GM21526 (cell line): Measurements from ENCODE around the gene PLIN3.
A peak's percentile ranks its signal among the peaks of the same experiment; 100 is the strongest.
"Not testable (repeated sequence)": the region's sequence is repeated elsewhere in the genome, so short reads cannot be mapped to it uniquely, and the experiment has no call there.

Experiments
- ATAC-seq: cut with Tn5 transposase; IDR thresholded peaks from one replicate; pipeline ENCODE4 v1.9.1; 2021; ENCODE audit warnings: moderate library complexity; ENCODE audit not compliant: unreplicated experiment, low FRiP score

Gene PLIN3

DNA sequence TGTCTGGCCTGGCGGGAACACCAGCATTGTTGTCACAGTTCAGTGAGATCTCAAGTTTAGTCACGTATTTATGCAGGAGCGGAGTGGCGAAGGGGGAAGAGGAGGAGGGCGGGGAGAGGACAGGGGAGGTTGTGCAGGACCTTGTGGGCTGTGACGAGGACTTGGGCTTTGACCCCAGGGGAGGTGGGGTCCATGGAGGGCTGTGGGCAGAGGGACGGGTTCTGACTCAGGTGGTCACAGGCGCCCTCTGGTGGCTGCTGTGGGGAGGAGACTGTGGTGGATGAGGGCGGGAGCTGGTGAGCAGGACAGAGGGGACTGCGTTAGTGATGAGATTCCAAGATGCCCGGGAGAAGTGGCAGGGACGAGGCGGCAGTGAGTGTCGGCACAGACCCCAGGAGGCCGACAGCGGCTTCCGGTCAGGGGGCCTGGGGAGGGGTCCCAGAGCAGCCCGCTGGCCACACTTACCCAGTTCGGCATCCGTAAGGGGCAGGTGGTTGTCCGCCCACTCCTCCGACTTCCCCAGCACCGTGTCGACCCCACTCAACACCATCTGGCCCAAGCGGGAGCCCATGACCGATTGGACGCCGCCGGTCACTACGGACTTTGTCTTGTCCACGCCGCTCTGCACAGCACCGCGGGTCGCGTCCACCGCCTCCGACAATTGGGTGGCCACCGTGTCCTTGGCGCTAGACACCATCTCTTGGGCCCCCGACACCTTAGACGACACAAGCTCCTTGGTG lies 15.7 kb downstream of the PLIN3 start:
- ATAC-seq, result no peak

- no peak for ATAC-seq
Observed at GRCh38 chr19:4849019-4849418, 18.4 kb downstream of the PLIN3 start.

DNA sequence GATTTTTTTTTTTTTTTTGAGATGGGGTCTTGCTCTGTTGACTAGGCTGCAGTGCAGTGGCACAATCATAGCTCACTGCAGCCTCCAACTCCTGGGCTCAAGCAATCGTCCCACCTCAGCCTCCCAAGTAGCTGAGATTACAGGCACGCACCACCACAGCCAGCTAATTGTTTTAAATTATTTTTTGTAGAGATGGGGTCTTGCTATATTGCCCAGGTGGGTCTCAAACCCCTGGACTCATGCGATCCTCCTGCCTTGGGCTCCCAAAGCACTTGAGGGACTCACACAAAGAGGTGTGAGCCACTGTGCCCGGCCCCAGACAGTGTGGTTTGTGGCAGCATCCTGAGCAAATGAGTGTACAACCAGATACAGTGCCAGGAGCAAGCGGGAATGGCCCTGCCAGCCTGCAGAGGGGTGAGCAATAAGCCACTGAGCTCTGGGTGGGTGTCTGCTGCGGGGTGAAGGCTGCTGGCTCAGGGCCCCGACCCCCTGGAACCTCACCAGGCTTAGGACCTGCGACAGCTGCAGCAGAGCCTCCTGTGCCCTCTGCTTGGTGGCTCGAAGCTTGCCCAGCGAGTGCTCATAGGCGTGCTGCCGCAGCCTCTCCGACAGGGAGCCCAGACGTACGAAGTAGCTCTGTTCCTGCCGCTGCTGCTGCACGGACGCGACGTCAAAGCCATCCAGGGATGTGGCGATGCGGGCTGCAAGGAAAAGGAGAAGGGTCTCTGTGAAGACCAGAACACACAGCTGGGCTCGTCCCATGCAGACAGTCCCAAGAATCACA lies 20.1 kb downstream of the PLIN3 start:
- ATAC-seq, result no peak

GRCh38 chr19:4845975-4846374 lies 21.5 kb downstream of the PLIN3 start:
- not testable (repeated sequence) for ATAC-seq

DNA sequence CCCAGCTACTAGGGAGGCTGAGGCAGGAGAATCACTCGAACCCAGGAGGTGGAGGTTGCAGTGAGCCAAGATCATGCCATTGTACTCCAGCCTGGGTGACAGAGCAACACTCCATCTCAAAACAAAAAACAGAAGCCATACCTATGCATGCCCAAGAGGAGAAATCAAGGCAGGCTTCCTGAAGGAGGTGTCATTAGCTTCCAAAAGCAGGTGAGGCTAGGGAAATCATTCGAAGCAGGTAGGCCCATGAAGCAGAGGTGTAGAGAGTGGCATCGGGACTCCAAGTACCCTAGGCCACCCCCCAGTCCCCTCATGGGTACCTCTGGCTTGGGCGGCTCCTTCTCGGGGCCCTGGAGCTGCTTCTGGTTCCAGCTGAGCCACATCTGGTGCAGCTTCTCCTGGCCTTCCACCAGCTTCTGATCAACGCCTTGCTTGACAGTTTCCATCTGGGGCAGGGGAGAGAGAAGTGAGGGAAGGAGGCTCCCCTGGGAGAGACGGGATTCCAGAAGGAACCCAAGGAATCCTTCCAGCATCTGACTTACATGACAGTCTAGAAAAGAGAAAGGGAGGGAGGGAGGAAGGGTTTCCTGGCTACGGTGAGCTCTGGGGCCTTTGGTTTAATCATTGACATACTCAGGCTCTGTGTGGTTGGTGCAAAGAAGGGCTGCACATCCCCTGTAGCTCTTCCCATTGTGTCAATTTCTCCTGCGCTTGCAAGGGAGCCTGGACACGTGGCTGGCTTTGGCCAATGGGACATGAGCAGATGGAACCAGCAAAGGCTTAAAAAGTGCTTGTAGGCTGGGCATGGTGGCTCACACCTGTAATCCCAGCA lies 22.9 kb downstream of the PLIN3 start:
- no peak for ATAC-seq

- no peak for ATAC-seq
Observed at GRCh38 chr19:4843647-4843965, 23.9 kb downstream of the PLIN3 start.

DNA sequence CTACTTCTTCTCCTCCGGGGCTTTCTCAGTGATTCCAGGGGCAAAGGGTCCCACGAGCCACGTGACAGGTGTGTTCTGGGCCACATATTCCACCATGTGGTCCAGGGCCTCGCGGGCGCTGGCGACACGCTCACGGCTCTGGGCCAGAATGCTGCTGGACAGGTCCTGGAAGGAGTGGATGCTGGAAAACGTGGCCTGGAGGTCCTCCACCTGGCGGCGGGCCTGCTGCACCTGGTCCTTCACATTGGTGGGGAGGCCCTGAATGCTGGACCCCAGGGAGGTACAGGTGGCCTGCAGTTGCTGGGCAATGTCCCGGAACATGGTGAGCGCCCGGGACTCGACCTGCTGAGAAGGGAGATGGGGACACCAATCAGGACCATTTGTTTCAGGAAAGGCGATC lies 28.3 kb downstream of the PLIN3 start:
- no peak for ATAC-seq

DNA sequence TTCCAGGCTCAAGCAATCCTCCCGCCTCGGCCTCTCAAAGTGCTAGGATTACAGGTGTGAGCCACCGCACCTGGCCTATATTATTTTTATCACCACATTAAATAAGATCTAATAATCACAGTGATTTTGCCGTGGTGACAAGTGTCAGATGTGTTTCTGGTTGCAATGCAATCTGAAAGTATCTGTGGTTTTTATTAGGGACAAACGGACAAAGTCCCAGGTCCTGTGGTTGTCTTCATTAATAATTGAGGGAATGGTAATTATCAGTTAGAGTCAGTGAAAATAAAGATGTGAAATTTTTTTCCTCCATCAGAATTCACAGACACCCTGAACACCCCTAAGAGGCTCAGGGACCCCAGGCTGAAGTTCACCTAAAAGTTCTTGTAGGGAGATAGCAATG lies 34.7 kb downstream of the PLIN3 start:
- no peak for ATAC-seq

DNA sequence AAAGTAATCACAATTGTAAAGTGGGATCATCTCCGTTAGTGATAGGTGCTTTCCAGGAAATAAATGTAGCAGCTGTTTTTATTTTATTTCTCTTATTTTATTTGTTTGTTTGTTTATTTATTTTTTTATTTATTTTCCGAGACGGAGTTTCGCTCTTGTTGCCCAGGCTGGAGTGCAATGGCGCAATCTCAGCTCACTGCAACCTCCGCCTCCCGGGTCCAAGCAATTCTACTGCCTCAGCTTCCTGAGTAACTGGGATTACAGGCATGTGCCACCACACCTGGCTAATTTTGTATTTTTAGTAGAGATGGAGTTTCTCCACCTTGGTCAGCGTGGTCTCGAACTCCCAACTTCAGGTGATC lies 35.5 kb downstream of the PLIN3 start:
- ATAC-seq, result not testable (repeated sequence)

DNA sequence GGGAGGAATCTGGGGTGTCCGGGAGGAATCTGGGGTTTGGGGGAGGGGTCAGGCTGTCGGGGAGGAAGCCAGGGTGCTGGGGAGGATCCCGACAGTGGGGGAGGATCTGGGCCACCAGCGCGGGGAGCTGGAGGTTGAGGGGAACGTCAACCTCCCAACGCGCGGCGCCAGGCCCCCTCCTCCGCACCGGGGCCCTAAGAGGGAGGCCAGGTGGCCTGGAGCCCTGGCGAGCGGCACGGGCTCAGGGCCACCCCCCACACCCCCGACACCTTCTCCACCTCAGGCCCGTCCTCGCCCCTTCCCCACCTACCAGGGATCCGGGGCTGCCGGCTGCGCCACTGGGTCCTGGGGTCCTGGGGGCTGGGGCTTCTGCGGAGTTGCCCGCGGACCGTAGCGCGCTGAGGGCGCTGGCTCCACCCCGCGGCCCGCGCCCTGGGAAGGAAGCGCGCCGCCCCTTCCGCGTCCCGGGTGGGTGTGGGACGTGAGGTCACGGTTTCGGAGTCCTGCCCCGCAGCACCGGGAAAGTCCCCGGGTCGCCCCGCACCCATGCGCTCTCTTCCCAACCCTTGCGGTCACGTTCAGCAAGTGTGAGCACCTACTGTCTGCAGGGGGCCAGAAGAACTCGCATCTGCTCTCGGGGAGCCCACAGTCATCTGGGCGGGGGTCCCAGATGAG lies 36.0 kb downstream of the PLIN3 start, which contains the start of gene TICAM1:
TSS of gene TICAM1 (minus strand) at position 409 of the 675 bp plus-strand sequence. CDS start 13,335 bp downstream, outside the sequence.
- ATAC-seq, result peak; percentile 53

- ATAC-seq, result no peak
Observed at GRCh38 chr19:4830768-4831265, 36.6 kb downstream of the PLIN3 start.

DNA sequence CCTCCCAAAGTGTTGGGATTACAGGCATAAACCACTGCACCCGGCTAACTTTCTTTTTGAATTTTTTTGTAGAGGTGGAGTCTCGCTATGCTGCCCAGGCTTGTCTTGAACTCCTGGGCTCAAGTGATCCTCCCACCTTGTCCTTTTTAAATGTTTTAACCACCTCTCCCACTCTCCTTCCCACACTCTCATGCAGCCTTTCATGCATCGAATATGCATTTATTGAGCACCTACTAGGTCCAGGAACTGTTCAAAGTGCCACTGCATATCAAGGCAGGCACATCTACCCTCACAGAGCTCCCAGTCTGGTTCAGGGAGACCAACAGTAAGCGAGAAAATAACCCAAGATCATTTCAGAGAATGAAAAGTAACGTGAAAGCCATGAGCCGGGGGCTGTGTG lies 37.1 kb downstream of the PLIN3 start:
- no peak for ATAC-seq

GRCh38 chr19:4829001-4829712 lies 38.3 kb downstream of the PLIN3 start:
- ATAC-seq, result no peak

DNA sequence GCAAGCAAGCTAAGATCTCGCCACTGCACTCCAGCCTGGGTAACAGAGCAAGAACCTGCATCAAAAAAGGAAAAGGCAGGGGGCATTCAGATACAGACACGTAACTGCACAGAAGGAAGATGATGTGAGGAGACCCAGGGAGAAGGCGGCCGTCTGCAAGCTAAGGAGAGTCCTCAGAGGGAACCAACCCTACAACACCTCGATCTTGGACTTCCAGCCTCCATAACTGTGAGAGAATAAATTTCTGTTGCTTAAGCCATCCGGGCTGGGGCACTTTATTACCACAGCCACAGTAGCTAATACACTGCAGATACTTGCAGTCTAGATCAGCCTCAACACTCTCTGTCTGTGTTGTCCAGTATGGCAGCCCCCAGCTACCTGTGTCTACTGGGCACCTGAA lies 43.9 kb downstream of the PLIN3 start:
- no peak for ATAC-seq

DNA sequence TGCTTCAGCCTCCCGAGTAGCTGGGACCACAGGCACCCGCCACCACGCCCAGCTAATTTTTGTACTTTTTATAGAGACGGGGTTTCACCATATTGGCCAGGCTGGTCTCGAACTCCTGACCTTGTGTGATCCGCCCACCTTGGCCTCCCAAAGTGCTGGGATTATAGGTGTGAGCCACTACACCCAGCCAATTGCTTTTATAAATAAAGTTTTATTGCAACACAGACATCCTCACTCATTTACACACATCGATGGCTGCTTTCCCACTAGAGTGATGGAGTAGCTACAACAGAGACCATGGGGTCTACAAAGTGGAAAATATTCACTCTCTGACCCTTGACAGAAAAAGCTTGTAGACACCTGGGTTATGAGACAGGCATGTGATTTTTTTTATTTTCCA lies 45.1 kb downstream of the PLIN3 start:
- not testable (repeated sequence) for ATAC-seq

DNA sequence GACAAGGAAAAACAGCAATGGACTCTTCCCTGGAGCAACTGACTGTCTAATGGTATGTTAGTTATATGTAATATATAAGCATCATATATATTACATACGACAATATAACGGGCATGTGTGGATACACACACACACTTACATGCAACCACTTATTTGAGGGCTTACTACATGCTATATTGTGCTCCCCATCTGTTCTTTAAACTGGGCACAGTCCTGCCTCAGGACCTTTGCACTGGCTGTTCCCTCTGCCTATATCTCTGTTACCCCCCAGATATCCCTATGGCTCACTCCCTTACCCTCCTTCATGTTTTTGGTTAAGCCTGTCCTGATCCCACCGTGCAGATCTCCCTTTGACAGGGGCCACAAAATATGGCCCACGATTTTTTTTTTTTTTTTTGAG lies 46.2 kb downstream of the PLIN3 start:
- ATAC-seq, result no peak

GRCh38 chr19:4817467-4818277 lies 49.8 kb downstream of the PLIN3 start:
- ATAC-seq, result no peak

DNA sequence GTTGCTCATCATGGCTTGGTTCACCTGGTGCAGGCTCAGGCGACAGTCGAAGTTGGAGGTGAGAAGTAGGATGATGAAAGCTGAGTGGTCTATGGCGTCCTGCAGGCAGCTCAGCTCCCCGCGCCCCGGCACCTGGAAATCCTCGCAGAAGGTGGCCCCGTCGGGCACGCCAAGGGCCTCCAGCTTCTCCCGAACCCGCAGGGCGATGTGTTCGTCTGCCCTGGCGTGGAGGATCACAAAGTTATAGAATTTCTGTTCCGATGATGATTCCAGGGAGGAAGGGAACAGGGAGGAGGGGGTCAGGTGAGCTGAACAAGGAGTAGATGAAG lies 50.6 kb downstream of the PLIN3 start:
- ATAC-seq, result no peak
